ENCODE results near the gene TLE6. TPM values are rescaled to one million over a fixed set of nuclear protein-coding genes. Genes with fewer than 3 reads are reported as not detected.
"Not testable (repeated sequence)": the region's sequence is repeated elsewhere in the genome, so short reads cannot be mapped to it uniquely, and the experiment has no call there.

The TLE6 gene
- total and polyA plus RNA-seq, 10 donors: 0.60 to 4.1 (median 2.0) TPM

DNA sequence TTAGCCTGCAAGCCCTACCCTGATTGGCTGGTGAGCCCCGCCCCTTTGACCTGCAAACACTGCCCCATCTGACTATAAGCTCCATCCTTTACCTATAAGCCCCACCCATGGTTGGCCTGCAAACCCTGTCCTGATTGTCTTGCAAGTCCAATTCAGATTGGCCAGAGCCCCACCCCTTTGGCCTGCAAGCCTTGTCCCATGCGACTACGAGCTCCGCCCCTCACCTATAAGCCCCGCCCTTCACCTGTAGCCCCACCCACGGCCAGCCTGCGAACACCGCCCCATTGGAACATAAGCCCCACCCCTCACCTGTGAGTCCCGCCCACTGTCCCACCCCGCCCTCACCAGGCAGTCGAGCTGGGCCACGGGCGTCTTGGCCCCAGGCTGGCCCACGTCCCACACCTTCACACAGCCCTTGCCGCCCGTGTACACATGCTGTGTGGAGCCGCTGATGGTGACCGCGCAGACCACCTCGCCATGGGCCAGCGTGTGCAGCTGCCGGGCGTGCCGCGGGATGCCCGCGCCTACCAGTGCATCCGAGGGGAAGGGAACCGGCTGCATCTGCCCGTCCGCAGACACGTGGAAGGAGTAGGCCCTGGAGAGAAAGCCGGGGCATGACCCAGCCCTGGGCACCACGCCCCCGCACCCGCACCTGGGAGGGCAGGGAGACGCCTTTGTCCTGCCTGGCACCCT lies 28.9 kb downstream of the TLE6 start:
- intact Hi-C loops (cut with DNase I; ENCODE audit: low total_unique reads): no loop called here

DNA sequence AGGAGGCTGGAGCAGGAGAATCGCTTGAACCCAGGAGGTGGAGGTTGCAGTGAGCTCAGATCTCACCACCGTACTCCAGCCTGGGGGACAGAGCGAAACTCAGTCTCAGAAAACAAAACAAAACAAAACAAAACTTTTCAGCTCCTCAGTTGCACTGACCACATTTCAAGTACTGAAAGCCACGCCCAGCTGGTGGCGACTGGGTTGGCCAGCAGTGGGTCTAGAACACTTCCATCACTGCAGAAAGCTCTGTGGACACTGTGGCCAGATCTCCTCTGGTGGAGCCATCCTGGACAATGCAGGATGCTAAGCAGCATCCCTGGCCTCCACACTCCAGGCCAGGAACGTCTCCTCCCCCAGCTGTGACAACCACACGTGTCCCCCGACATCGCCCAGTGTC lies 30.6 kb downstream of the TLE6 start:
- intact Hi-C loops (cut with DNase I; ENCODE audit: low total_unique reads): no loop called here
- H3K4me1 ChIP-seq: no peaks in the 10 kb centered on the region
- no peak overlapping the region for H3K4me3 ChIP-seq
- no peaks in the 10 kb centered on the region for H3K9me3 ChIP-seq
- H3K36me3 ChIP-seq: peaks cover 0 to 96% (median 8%) of the 10 kb centered on the region in 6 donors
- no peaks in the 10 kb centered on the region for H3K27me3 ChIP-seq (replicated peaks in 1 of 7)
- no peak overlapping the region for H3K27ac ChIP-seq
- no peak for TF ChIP-seq POLR2AphosphoS5 (IDR thresholded peaks at IDR 0.05)
- no peak for TF ChIP-seq POLR2A (IDR thresholded peaks at IDR 0.05)
- TF ChIP-seq, protein P1, sequence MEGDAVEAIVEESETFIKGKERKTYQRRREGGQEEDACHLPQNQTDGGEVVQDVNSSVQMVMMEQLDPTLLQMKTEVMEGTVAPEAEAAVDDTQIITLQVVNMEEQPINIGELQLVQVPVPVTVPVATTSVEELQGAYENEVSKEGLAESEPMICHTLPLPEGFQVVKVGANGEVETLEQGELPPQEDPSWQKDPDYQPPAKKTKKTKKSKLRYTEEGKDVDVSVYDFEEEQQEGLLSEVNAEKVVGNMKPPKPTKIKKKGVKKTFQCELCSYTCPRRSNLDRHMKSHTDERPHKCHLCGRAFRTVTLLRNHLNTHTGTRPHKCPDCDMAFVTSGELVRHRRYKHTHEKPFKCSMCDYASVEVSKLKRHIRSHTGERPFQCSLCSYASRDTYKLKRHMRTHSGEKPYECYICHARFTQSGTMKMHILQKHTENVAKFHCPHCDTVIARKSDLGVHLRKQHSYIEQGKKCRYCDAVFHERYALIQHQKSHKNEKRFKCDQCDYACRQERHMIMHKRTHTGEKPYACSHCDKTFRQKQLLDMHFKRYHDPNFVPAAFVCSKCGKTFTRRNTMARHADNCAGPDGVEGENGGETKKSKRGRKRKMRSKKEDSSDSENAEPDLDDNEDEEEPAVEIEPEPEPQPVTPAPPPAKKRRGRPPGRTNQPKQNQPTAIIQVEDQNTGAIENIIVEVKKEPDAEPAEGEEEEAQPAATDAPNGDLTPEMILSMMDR (IDR thresholded peaks at IDR 0.05 in 8 of 11, conservative IDR thresholded peaks at IDR 0.05 in 3 of 11): no peak
- no peak for DNase-seq
- 71 to 84% (median 79%) methylated on average over 9 of the region's 9 CpGs for WGBS, 5 donors

More for the DNA sequence above, 28.9 kb downstream of the TLE6 start:
- no peak overlapping the region for H3K27ac ChIP-seq
- no peaks in the 10 kb centered on the region for H3K4me1 ChIP-seq
- TF ChIP-seq, protein P1 (IDR thresholded peaks at IDR 0.05 in 8 of 11, conservative IDR thresholded peaks at IDR 0.05 in 3 of 11): no peak
- peak in 1 of 3 donors; percentile 38 for TF ChIP-seq POLR2AphosphoS5 (IDR thresholded peaks at IDR 0.05)
- H3K4me3 ChIP-seq: no peak overlapping the region
- no peak for DNase-seq
- H3K36me3 ChIP-seq: peaks cover 0 to 97% (median 11%) of the 10 kb centered on the region in 6 donors
- no peaks in the 10 kb centered on the region for H3K27me3 ChIP-seq (replicated peaks in 1 of 7)
- H3K9me3 ChIP-seq: no peaks in the 10 kb centered on the region
- 72 to 82% (median 76%) methylated on average over 23 to 37 of the region's 37 CpGs for WGBS, 5 donors

DNA sequence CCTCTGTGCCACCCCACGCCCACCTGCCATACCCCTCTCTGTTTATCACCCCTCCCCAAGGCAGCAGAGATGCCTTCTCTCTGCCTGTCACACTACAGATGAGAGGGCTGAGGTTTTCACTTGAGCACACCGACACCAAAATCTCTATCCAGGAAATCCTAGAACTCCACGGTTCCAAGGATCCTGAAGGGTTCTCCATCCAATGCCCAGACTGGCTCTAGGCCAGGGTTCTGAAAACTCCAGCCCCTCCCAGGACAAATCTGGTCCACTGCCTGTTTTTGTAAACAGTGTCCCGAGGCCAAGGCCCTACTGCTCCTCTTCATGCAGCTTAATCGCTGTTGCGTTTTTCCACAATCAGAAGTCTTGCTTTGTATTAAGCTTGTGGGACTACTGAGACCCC lies 31.6 kb downstream of the TLE6 start:
- H3K27ac ChIP-seq: no peak overlapping the region
- intact Hi-C loops (cut with DNase I; ENCODE audit: low total_unique reads): no loop called here
- no peak for TF ChIP-seq POLR2A (IDR thresholded peaks at IDR 0.05)
- TF ChIP-seq POLR2AphosphoS5 (IDR thresholded peaks at IDR 0.05): no peak
- TF ChIP-seq, protein P1 (IDR thresholded peaks at IDR 0.05 in 8 of 11, conservative IDR thresholded peaks at IDR 0.05 in 3 of 11): no peak
- H3K4me3 ChIP-seq: no peak overlapping the region
- no peak for DNase-seq
- peaks cover 0 to 98% (median 8%) of the 10 kb centered on the region in 6 donors for H3K36me3 ChIP-seq
- no peaks in the 10 kb centered on the region for H3K27me3 ChIP-seq (replicated peaks in 1 of 7)
- H3K9me3 ChIP-seq: no peaks in the 10 kb centered on the region
- WGBS, 5 donors: 73 to 84% (median 82%) methylated on average over 6 of the region's 6 CpGs
- H3K4me1 ChIP-seq: no peaks in the 10 kb centered on the region

DNA sequence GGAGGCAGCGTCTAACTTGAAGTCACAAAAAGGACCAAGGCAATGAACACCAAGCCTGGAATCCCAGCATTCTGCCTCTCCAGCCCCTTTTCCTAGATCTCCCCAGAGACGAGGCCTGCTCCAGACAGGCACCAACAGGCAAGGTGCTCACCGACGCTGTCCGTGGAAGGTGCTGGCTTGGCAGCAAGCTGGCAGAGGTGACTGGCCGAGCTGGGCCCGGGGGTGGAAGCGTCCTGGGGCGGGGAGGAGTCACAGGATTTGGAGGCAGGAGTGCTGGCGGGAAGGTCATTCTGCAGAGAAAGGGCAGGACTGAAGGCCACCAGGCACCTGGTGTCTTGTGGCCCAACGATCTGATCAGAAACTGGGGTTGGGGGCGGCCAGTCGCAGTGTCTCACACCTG lies 33.5 kb downstream of the TLE6 start:
- H3K36me3 ChIP-seq: peaks cover 0 to 98% (median 9%) of the 10 kb centered on the region in 6 donors
- H3K4me1 ChIP-seq: no peaks in the 10 kb centered on the region
- no peak for TF ChIP-seq POLR2A (IDR thresholded peaks at IDR 0.05)
- peak in 1 of 3 donors; percentile 15 for TF ChIP-seq POLR2AphosphoS5 (IDR thresholded peaks at IDR 0.05)
- H3K27ac ChIP-seq: no peak overlapping the region
- DNase-seq: no peak
- WGBS, 5 donors: 87 to 94% (median 90%) methylated on average over 9 to 13 of the region's 13 CpGs
- H3K9me3 ChIP-seq: no peaks in the 10 kb centered on the region
- intact Hi-C loops (cut with DNase I; ENCODE audit: low total_unique reads): no loop called here
- no peaks in the 10 kb centered on the region for H3K27me3 ChIP-seq (replicated peaks in 1 of 7)
- H3K4me3 ChIP-seq: no peak overlapping the region

DNA sequence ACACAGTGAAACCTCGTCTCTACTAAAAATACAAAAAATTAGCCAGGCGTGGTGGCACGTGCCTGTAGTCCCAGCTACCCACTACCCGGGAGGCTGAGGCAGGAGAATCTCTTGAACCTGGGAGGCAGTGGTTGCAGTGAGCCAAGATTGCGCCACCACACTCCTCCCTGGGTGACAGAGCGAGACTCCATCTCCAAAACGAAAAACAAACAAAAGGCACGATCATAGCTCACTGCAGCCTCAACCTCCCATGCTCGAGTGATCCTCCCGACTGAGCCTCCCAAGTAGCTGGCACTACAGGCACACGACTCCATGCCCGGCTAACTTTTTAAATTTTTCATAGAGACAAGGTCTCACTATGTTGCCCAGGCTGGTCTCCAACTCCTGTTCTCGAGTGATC lies 34.7 kb downstream of the TLE6 start:
- H3K9me3 ChIP-seq; H3K4me1 ChIP-seq; DNase-seq; H3K27ac ChIP-seq; H3K27me3 ChIP-seq (replicated peaks in 1 of 7); H3K4me3 ChIP-seq; intact Hi-C loops (cut with DNase I; ENCODE audit: low total_unique reads): not testable (repeated sequence)
- H3K36me3 ChIP-seq: peaks cover 0 to 86% (median 5%) of the 10 kb centered on the region in 6 donors
- WGBS, 5 donors: 80 to 89% (median 82%) methylated on average over 12 to 13 of the region's 13 CpGs
